ENCODE data around the gene MCOLN1. TPM values are rescaled to one million over a fixed set of nuclear protein-coding genes. Genes with fewer than 3 reads are reported as not detected.

The MCOLN1 gene
- total and polyA plus RNA-seq, 9 of the 15 experiments (the other 6 are each of a cell fraction or from before 2014, with no cell fraction given): 0.25 to 15.4 (median 7.1) TPM

GRCh38 chr19:7547159-7547558 is 24.7 kb downstream of the MCOLN1 start:
- DNase-seq (ENCODE audit: extremely low read depth in 1 of 4, low spot score in 3 of 4) (no peak), ATAC-seq (no peak), FAIRE-seq (no peak)
- no TSS peak for BruUV-seq (replicated peaks)
- Histone ChIP-seq H3K9me3 (replicated peaks; ENCODE audit: control insufficient read depth, insufficient read depth, low read depth, low read length) (0 out of 2 replicates have a peak, but pooled peaks cover 3% of the 10 kb centered on the region), H3K27me3 (ENCODE audit: control insufficient read depth in 2 of 2, insufficient read depth in 2 of 2, low read length in 2 of 2) (no peaks in the 10 kb centered on the region), H4K20me1 (replicated peaks; ENCODE audit: control insufficient read depth, insufficient read depth, low read length) (no peaks in the 10 kb centered on the region), H3K9me1 (ENCODE audit: control insufficient read depth, insufficient read depth, low read length) (no peaks in the 10 kb centered on the region), H3K27ac (ENCODE audit: extremely low read depth, low read depth, low read length) (no peak overlapping the region), H3K36me3 (ENCODE audit: control insufficient read depth, insufficient read depth, low read length) (peaks cover 4% of the 10 kb centered on the region; the same call in 1 of the 3 replicates), H3K4me3 (no peak overlapping the region), H3K9ac (ENCODE audit: insufficient read depth in 1 of 2, low read depth in 2 of 2, low read length in 2 of 2) (no peak overlapping the region), H3K4me1 (replicated peaks in 1 of 2; ENCODE audit: control insufficient read depth in 2 of 2, insufficient read depth in 2 of 2, low read length in 2 of 2) (peaks cover 5 to 35% of the 10 kb centered on the region in 2 experiments; a peak in 3 of 5 replicates), H3K79me2 (ENCODE audit: control insufficient read depth, insufficient read depth, low read length) (no peaks in the 10 kb centered on the region), H2AFZ (ENCODE audit: low read depth, low read length) (no peak overlapping the region), H3K4me2 (ENCODE audit: insufficient read depth, low read length) (no peak overlapping the region)
- no peak for TF ChIP-seq MLLT1 (IDR thresholded peaks at IDR 0.05)
- TF ChIP-seq, protein P1, sequence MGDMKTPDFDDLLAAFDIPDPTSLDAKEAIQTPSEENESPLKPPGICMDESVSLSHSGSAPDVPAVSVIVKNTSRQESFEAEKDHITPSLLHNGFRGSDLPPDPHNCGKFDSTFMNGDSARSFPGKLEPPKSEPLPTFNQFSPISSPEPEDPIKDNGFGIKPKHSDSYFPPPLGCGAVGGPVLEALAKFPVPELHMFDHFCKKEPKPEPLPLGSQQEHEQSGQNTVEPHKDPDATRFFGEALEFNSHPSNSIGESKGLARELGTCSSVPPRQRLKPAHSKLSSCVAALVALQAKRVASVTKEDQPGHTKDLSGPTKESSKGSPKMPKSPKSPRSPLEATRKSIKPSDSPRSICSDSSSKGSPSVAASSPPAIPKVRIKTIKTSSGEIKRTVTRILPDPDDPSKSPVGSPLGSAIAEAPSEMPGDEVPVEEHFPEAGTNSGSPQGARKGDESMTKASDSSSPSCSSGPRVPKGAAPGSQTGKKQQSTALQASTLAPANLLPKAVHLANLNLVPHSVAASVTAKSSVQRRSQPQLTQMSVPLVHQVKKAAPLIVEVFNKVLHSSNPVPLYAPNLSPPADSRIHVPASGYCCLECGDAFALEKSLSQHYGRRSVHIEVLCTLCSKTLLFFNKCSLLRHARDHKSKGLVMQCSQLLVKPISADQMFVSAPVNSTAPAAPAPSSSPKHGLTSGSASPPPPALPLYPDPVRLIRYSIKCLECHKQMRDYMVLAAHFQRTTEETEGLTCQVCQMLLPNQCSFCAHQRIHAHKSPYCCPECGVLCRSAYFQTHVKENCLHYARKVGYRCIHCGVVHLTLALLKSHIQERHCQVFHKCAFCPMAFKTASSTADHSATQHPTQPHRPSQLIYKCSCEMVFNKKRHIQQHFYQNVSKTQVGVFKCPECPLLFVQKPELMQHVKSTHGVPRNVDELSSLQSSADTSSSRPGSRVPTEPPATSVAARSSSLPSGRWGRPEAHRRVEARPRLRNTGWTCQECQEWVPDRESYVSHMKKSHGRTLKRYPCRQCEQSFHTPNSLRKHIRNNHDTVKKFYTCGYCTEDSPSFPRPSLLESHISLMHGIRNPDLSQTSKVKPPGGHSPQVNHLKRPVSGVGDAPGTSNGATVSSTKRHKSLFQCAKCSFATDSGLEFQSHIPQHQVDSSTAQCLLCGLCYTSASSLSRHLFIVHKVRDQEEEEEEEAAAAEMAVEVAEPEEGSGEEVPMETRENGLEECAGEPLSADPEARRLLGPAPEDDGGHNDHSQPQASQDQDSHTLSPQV (IDR thresholded peaks at IDR 0.05): no peak
- TF ChIP-seq SMARCA5 (IDR thresholded peaks at IDR 0.05): no peak
- TF ChIP-seq TCF7L2 (IDR thresholded peaks at IDR 0.05; ENCODE audit: low read depth, low read length): no peak
- no peak for TF ChIP-seq ZNF507 (tag; conservative IDR thresholded peaks at IDR 0.05)
- TF ChIP-seq DPF2 (IDR thresholded peaks at IDR 0.05): no peak
- TF ChIP-seq, protein P2, sequence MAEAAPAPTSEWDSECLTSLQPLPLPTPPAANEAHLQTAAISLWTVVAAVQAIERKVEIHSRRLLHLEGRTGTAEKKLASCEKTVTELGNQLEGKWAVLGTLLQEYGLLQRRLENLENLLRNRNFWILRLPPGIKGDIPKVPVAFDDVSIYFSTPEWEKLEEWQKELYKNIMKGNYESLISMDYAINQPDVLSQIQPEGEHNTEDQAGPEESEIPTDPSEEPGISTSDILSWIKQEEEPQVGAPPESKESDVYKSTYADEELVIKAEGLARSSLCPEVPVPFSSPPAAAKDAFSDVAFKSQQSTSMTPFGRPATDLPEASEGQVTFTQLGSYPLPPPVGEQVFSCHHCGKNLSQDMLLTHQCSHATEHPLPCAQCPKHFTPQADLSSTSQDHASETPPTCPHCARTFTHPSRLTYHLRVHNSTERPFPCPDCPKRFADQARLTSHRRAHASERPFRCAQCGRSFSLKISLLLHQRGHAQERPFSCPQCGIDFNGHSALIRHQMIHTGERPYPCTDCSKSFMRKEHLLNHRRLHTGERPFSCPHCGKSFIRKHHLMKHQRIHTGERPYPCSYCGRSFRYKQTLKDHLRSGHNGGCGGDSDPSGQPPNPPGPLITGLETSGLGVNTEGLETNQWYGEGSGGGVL (CRISPR knock-in tag; IDR thresholded peaks at IDR 0.05): no peak
- TF ChIP-seq, protein P3, sequence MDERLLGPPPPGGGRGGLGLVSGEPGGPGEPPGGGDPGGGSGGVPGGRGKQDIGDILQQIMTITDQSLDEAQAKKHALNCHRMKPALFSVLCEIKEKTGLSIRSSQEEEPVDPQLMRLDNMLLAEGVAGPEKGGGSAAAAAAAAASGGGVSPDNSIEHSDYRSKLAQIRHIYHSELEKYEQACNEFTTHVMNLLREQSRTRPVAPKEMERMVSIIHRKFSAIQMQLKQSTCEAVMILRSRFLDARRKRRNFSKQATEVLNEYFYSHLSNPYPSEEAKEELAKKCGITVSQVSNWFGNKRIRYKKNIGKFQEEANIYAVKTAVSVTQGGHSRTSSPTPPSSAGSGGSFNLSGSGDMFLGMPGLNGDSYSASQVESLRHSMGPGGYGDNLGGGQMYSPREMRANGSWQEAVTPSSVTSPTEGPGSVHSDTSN (CRISPR knock-in tag; IDR thresholded peaks at IDR 0.05; ENCODE audit: low read depth): no peak
- TF ChIP-seq, protein P3 (tag; conservative IDR thresholded peaks at IDR 0.05; ENCODE audit: low read depth): no peak
- no peak for TF ChIP-seq E2F8 (IDR thresholded peaks at IDR 0.05; ENCODE audit: low read depth, partially characterized antibody)
- ChIA-PET POLR2A (no interaction called here), CTCF (ENCODE audit: low intra/inter-chr PET ratio) (no interaction called here)
- intact Hi-C loops (cut with micrococcal nuclease): no loop called here
- 54% methylated on average over 3 of the region's 3 CpGs for WGBS (ENCODE audit: insufficient coverage, low coverage, missing lambda C conversion rate)
- in situ Hi-C loops (cut with MboI): no loop called here

Data from K562 (cell line).